Heart left ventricle (tissue), 13 donors: ENCODE measurements around the gene FAM161A.

Experiments
- CTCF ChIP-seq, 12 donors: fragments of 200-600 bp; sonication (generic) in 4 of 12; IDR thresholded peaks; one replicate each; pipeline versions ENCODE4 v1.5.0 to v1.8.0; 2018 to 2022; ENCODE audit warnings: antibody characterized with exemption in 12 of 12, mild to moderate bottlenecking in 5 of 12
- POLR2A ChIP-seq, 2 donors: fragments of 450-650 bp; IDR thresholded peaks; one replicate each; pipeline ENCODE4 v1.6.1; 2017; ENCODE audit warnings: antibody characterized with exemption in 2 of 2, mild to moderate bottlenecking in 2 of 2, moderate library complexity in 2 of 2
- donor health status: ischemic (EF 13 %, LVEDD 7.1; RV severe dilation, severe dysfunction).
- donor health status: DM: no; HTN: yes; CAD: no.
- donor health status: DM: no; HTN: no; CAD: no.
- donor health status: ischemic (EF 25% LVEDD 6.9; RV normal size, moderate dysfunction).
- donor health status: ischemic (EF 25% LVEDD 5.7; RV mildly dilated, moderate dysfunction).
- donor health status: ischemic (EF 35%, LVEDD 5.7; RV mildly dilated, moderate dysfunction).
- donor health status: nonischemic (EF 11% LVEDD 7.7; RV severe dilation, severe dysfunction).
- donor health status: DM: yes; HTN: yes; CAD: no.
- donor health status: PGD.
- donor health status: ischemic (EF 29% LVEDD 5.4; RV normal size, mild dysfunction).
- donor health status: nonischemic (EF 23%, LVEDD 6.1; RV moderate dilation, normal function).

DNA sequence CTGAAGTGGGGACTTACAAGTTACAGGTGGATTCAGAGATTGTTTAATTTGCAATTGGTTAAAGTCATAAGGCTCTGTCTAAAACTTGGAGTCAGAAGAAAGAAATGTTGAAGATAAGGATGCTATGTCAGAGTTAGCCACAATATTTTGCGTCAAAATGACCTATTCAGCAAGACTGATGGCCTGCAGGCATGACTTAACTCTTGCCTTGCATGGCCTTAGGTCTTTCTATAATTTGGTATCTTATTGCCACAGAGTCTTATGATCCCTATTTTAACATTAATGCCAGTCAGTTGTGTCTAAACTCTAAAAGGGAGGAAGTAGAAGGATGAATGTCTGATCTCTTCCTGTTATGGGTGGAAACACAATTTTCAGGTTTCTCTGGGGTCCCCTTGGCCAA, 46.4 kb upstream of the FAM161A start:
- TF ChIP-seq CTCF (IDR thresholded peaks at IDR 0.05) (no peak), POLR2A (IDR thresholded peaks at IDR 0.05) (no peak)
